HG03280 (cell line): ENCODE data around the gene GAN.
A peak's percentile ranks its signal among the peaks of the same experiment; 100 is the strongest.

Experiments used
- ATAC-seq: cut with Tn5 transposase; IDR thresholded peaks from one replicate; pipeline ENCODE4 v1.9.1; 2021; ENCODE audit warnings: mild to moderate bottlenecking, moderate library complexity; ENCODE audit not compliant: unreplicated experiment

The GAN gene

GRCh38 chr16:81314603-81315270, at the start of gene GAN:
Gene GAN, plus strand, starts transcription at chr16:81314962. Its CDS starts 152 bp downstream, at chr16:81315114.
- peak; percentile 94 for ATAC-seq

- ATAC-seq, result no peak
These were observed 49.7 kb upstream of the GAN start for GRCh38 chr16:81265052-81265451.

- no peak for ATAC-seq
These were observed 48.9 kb upstream of the GAN start for GRCh38 chr16:81265658-81266451.

- ATAC-seq, result no peak
These were observed 48.1 kb upstream of the GAN start for GRCh38 chr16:81266680-81267095.

GRCh38 chr16:81268509-81268908, 46.3 kb upstream of the GAN start:
- ATAC-seq, result no peak

GRCh38 chr16:81273223-81273950, 41.4 kb upstream of the GAN start:
- ATAC-seq, result no peak

GRCh38 chr16:81275064-81275532, 39.7 kb upstream of the GAN start:
- ATAC-seq, result no peak

- no peak for ATAC-seq
These were observed 39.0 kb upstream of the GAN start for GRCh38 chr16:81275795-81276194.

GRCh38 chr16:81276323-81276722, 38.4 kb upstream of the GAN start:
- ATAC-seq, result no peak

GRCh38 chr16:81277541-81278080, 37.2 kb upstream of the GAN start:
- ATAC-seq, result no peak

- no peak for ATAC-seq
These were observed 36.2 kb upstream of the GAN start for GRCh38 chr16:81278526-81278925.

GRCh38 chr16:81279392-81279791, 35.4 kb upstream of the GAN start:
- no peak for ATAC-seq

- no peak for ATAC-seq
These were observed 34.4 kb upstream of the GAN start for GRCh38 chr16:81280393-81280792.

GRCh38 chr16:81283044-81283443, 31.7 kb upstream of the GAN start:
- ATAC-seq, result no peak

- ATAC-seq, result no peak
These were observed 29.7 kb upstream of the GAN start for GRCh38 chr16:81284995-81285600.

- ATAC-seq, result no peak
These were observed 28.6 kb upstream of the GAN start for GRCh38 chr16:81286190-81286589.

- no peak for ATAC-seq
These were observed 23.6 kb upstream of the GAN start for GRCh38 chr16:81291117-81291516.

GRCh38 chr16:81292936-81293335, 21.8 kb upstream of the GAN start:
- no peak for ATAC-seq

GRCh38 chr16:81293909-81294802, 20.6 kb upstream of the GAN start:
- ATAC-seq, result no peak

- ATAC-seq, result no peak
These were observed 18.1 kb upstream of the GAN start for GRCh38 chr16:81296631-81297030.
